OCI-LY1 (cell line): Measurements from ENCODE around the gene RAN.
A peak's percentile ranks its signal among the peaks of the same experiment; 100 is the strongest.

ENCODE experiments used
- H2AFZ ChIP-seq: fragments of 200-600 bp; sonication (generic), shearing (Covaris generic); 2 replicates; pipeline ENCODE4 v1.6.0; 2014; ENCODE audit warnings: antibody characterized with exemption, mild to moderate bottlenecking, low read length
- H3F3A ChIP-seq: fragments of 200-600 bp; sonication (generic), shearing (Covaris generic); 2 replicates; pipeline ENCODE4 v1.6.0; 2014; ENCODE audit warnings: mild to moderate bottlenecking, antibody characterized with exemption, low read length, moderate library complexity; ENCODE audit not compliant: insufficient read depth
- H3K27ac ChIP-seq: fragments of 200-600 bp; sonication (generic); 2 replicates; pipeline ENCODE4 v1.5.1; 2014; ENCODE audit warnings: low read length, mixed run types, mild to moderate bottlenecking, low read depth; ENCODE audit not compliant: poor library complexity, severe bottlenecking
- H3K27me3 ChIP-seq: fragments of 200-600 bp; sonication (generic); 2 replicates; pipeline ENCODE4 v1.6.0; 2014; ENCODE audit warnings: antibody characterized with exemption, mild to moderate bottlenecking, low read length, moderate library complexity; ENCODE audit not compliant: insufficient read depth
- H3K36me3 ChIP-seq: fragments of 200-600 bp; sonication (generic); 2 replicates; pipeline ENCODE4 v1.6.1; 2014; ENCODE audit warnings: mild to moderate bottlenecking, antibody characterized with exemption, low read length, moderate library complexity, mixed read lengths; ENCODE audit not compliant: insufficient read depth
- H3K4me1 ChIP-seq: fragments of 200-600 bp; sonication (generic); 2 replicates; pipeline ENCODE4 v1.5.1; 2014; ENCODE audit warnings: mild to moderate bottlenecking, low read length, moderate library complexity; ENCODE audit not compliant: insufficient read depth, severe bottlenecking
- H3K4me2 ChIP-seq: fragments of 200-600 bp; sonication (generic), shearing (Covaris generic); 2 replicates; pipeline ENCODE4 v1.6.1; 2014; ENCODE audit warnings: low read length
- H3K4me3 ChIP-seq: fragments of 200-600 bp; sonication (generic); 2 replicates; pipeline ENCODE4 v1.5.1; 2014; ENCODE audit warnings: low read length, low read depth, mild to moderate bottlenecking, mixed read lengths; ENCODE audit not compliant: poor library complexity, severe bottlenecking
- H3K79me2 ChIP-seq: fragments of 200-600 bp; shearing (Covaris generic); 2 replicates; pipeline ENCODE4 v1.6.1; 2016; ENCODE audit warnings: mixed run types, low read length, mixed read lengths; ENCODE audit not compliant: insufficient read depth
- H3K9ac ChIP-seq: fragments of 200-600 bp; sonication (generic), shearing (Covaris generic); 2 replicates; pipeline ENCODE4 v1.6.1; 2014; ENCODE audit warnings: mild to moderate bottlenecking, low read length, mixed read lengths
- H3K9me2 ChIP-seq: fragments of 200-600 bp; sonication (generic), shearing (Covaris generic); 2 replicates; pipeline ENCODE4 v1.6.1; 2014; ENCODE audit warnings: low read depth, mild to moderate bottlenecking, low read length, mixed read lengths
- H3K9me3 ChIP-seq: fragments of 200-600 bp; shearing (Covaris generic); 2 replicates; pipeline ENCODE4 v1.6.1; 2014; ENCODE audit warnings: low read length, mixed read lengths
- H4K20me1 ChIP-seq: fragments of 200-600 bp; sonication (generic), shearing (Covaris generic); 2 replicates; pipeline ENCODE4 v1.6.0; 2016; ENCODE audit warnings: mild to moderate bottlenecking, low read length; ENCODE audit not compliant: insufficient read depth
- EZH2 ChIP-seq: fragments of 200-600 bp; sonication (generic), shearing (Covaris generic); IDR thresholded peaks from 2 replicates; pipeline ENCODE4 v1.8.0; 2017; ENCODE audit warnings: borderline replicate concordance, mixed run types, mild to moderate bottlenecking, antibody characterized with exemption, low read length, moderate library complexity, mixed read lengths
- TF ChIP-seq, protein P1 (sequence below): fragments of 200-600 bp; sonication (generic), shearing (Covaris generic); IDR thresholded peaks from 2 replicates; pipeline ENCODE4 v1.5.1; 2017; ENCODE audit warnings: mild to moderate bottlenecking, antibody characterized with exemption, low read length, moderate library complexity, mixed read lengths

The RAN gene

DNA sequence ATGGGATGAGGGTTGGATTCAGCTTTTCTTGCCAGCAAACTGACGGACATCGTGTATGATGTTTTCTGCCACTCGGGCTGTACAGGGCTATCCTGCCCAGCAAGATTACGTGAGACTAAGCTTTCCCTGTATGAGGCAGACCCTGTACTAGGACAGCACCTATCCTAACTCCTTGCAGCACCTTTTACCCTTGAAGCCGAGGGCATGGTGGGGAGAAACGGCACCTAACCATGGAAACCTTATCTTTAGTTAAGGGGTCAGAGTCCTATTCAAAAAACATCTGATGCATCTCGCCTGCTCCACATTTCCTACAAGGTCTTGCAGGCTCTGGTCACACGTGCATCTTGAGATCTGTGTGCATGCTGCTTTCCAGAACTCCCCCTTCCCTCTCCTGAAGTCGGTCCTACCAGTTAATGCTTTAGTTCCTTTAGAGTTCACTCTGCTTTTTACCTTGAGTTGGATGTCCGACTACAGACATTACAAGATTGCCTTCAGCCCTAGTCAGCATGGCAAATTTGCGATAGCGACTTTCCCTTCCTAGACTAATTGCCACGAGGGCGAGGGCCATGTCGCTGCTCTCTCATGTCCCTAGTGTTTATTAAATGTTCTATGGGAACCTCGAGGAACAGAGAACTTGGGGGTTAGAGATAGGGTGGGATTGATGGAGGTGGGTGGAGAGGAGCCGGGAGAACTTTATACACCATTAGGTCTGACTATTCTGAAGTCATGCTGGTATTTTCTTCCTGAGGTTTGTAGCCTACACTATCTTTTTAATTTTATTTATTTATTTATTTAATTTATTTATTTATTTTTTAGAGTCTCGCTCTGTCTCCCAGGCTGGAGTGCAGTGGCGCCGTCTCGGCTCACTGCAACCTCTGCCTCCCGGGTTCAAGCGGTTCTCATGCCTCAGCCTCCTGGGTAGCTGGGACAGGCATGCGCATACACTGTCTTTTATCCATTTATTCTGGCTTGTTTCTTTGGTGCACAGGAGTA, 6.6 kb downstream of the RAN start:
- H3K4me3 ChIP-seq, result peak overlapping the region; percentile 18
- H2AFZ ChIP-seq, result no peak overlapping the region
- H3K79me2 ChIP-seq, result peaks cover 2% of the 10 kb centered on the region; the same call in 1 of the 2 replicates
- peaks cover 5% of the 10 kb centered on the region; the same call in 1 of the 2 replicates for H4K20me1 ChIP-seq
- no peaks in the 10 kb centered on the region for H3K9me3 ChIP-seq
- no peaks in the 10 kb centered on the region for H3K27me3 ChIP-seq
- no peaks in the 10 kb centered on the region for H3K9me2 ChIP-seq
- TF ChIP-seq EZH2, result no peak
- TF ChIP-seq, protein P1, sequence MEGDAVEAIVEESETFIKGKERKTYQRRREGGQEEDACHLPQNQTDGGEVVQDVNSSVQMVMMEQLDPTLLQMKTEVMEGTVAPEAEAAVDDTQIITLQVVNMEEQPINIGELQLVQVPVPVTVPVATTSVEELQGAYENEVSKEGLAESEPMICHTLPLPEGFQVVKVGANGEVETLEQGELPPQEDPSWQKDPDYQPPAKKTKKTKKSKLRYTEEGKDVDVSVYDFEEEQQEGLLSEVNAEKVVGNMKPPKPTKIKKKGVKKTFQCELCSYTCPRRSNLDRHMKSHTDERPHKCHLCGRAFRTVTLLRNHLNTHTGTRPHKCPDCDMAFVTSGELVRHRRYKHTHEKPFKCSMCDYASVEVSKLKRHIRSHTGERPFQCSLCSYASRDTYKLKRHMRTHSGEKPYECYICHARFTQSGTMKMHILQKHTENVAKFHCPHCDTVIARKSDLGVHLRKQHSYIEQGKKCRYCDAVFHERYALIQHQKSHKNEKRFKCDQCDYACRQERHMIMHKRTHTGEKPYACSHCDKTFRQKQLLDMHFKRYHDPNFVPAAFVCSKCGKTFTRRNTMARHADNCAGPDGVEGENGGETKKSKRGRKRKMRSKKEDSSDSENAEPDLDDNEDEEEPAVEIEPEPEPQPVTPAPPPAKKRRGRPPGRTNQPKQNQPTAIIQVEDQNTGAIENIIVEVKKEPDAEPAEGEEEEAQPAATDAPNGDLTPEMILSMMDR, result no peak
- peak overlapping the region; percentile 64 for H3K4me2 ChIP-seq
- peaks cover 45% of the 10 kb centered on the region for H3K36me3 ChIP-seq
- peaks cover 36% of the 10 kb centered on the region for H3F3A ChIP-seq
- peaks cover 72% of the 10 kb centered on the region for H3K4me1 ChIP-seq
- H3K27ac ChIP-seq, result peak overlapping the region; percentile 78
- H3K9ac ChIP-seq, result peak overlapping the region; percentile 28; the same call in 1 of the 2 replicates

DNA sequence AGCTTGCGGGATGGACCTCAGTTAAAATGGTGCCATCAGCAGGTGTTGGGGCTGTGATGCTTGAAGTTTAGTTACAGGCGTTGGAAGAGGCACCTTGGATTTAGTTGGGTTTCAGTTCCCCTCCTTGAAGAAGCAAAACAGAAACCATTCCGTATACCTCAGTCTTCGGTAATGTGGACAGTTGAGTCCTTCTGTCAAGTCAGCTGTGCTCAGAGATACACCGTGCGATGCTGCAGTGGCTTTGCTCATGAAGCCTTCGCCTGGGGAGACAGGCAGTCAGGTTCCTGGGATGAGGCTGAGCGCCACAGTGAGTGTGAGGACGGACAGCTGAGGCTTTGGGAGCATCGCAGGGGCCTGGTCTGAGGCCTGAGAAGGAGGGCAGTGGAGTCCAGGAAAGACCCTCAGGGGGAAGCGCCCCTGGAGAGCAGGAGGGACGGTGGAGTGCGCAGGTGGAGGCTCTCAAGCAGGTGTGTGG, 7.4 kb downstream of the RAN start:
- Histone ChIP-seq H3F3A (peaks cover 29% of the 10 kb centered on the region), H3K27ac (peak overlapping the region; percentile 78), H3K27me3 (no peaks in the 10 kb centered on the region), H3K4me2 (peak overlapping the region; percentile 64), H3K4me1 (peaks cover 64% of the 10 kb centered on the region), H3K79me2 (no peaks in the 10 kb centered on the region), H3K36me3 (peaks cover 37% of the 10 kb centered on the region), H3K9me2 (no peaks in the 10 kb centered on the region), H3K9me3 (no peaks in the 10 kb centered on the region), H3K4me3 (peak overlapping the region; percentile 18), H2AFZ (no peak overlapping the region), H4K20me1 (no peaks in the 10 kb centered on the region), H3K9ac (peak overlapping the region; percentile 26; the same call in 1 of the 2 replicates)
- TF ChIP-seq, protein P1, result no peak
- no peak for TF ChIP-seq EZH2

DNA sequence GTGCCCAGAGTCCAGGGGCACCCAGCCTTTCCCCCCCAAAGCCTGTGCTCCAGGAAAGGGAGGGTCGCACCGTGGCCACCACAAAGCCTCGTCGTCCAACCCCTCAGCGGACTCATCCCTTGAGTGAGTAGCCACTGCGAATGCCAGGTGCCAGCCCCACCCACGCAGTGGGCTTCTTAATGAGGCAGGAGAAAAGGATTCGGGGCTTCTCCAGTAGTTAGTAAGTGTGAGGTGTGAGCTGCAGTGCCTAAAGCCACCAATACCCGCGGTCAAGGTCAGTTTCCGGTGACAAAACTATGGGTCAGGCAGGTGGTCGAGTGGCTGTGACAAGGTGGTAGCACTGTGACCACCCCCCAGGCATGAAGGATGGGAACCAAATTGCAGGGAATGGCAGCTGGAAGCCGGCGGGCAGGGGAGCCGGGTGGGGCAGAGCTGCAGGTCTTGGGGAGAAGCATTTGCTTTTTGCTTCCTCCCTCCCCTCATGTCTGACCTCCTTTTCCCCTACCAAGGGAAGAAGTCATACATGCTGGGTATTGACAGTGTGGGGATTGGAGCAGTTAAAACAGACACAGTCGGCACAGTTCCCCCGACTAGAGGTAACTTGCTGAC, 8.0 kb downstream of the RAN start:
- Histone ChIP-seq H3K4me3 (peak overlapping the region; percentile 18), H3K27me3 (no peaks in the 10 kb centered on the region), H3K4me1 (peaks cover 58% of the 10 kb centered on the region), H3F3A (peaks cover 26% of the 10 kb centered on the region), H3K9me3 (no peaks in the 10 kb centered on the region), H3K36me3 (peaks cover 31% of the 10 kb centered on the region), H3K9me2 (no peaks in the 10 kb centered on the region), H3K9ac (peak overlapping the region; percentile 26; the same call in 1 of the 2 replicates), H4K20me1 (no peaks in the 10 kb centered on the region), H2AFZ (no peak overlapping the region), H3K27ac (peak overlapping the region; percentile 78), H3K79me2 (no peaks in the 10 kb centered on the region), H3K4me2 (peak overlapping the region; percentile 64)
- TF ChIP-seq EZH2, result no peak
- TF ChIP-seq, protein P1, result no peak
